Right cardiac atrium (tissue), 5 donors: ENCODE data around the gene PPP4R3A. TPM values are rescaled to one million over a fixed set of nuclear protein-coding genes. Genes with fewer than 3 reads are reported as not detected.
"Not testable (repeated sequence)": the region's sequence is repeated elsewhere in the genome, so short reads cannot be mapped to it uniquely, and the experiment has no call there.

Source experiments
- ATAC-seq, 2 donors: fragments of 200-7000 bp; cut with Tn5 transposase; one replicate each; pipeline versions ENCODE4 v1.8.0 to v1.9.1; 2020; ENCODE audit warnings: moderate library complexity in 2 of 2, mild to moderate bottlenecking in 1 of 2
- DNase-seq, 3 donors: peaks; one replicate each; pipeline ENCODE4 v3.0.0-alpha.2; 2020
- H3K27ac ChIP-seq: one replicate; pipeline ENCODE4 v1.5.1; 2013; ENCODE audit warnings: mild to moderate bottlenecking, low read length, control low read depth, moderate library complexity
- H3K27me3 ChIP-seq: one replicate; pipeline ENCODE4 v1.6.1; 2013; ENCODE audit not compliant: control insufficient read depth, insufficient read depth
- H3K4me1 ChIP-seq: one replicate; pipeline ENCODE4 v1.6.1; 2013; ENCODE audit warnings: low read length; ENCODE audit not compliant: control insufficient read depth, insufficient read depth
- H3K4me3 ChIP-seq: one replicate; pipeline ENCODE4 v1.5.1; 2013; ENCODE audit warnings: low read length, control low read depth
- H3K9me3 ChIP-seq: one replicate; pipeline ENCODE4 v1.6.1; 2013; ENCODE audit warnings: low read length; ENCODE audit not compliant: control insufficient read depth
- whole genome bisulfite sequencing: extraction: QIAGEN DNeasy Blood & Tissue Kit; methylation state at CpG from one replicate; pipeline ENCODE4 v1.1.7; 2013; 5-methylcytosine and 5-hydroxymethylcytosine counted together
- intact Hi-C, 4 donors: fragments of 100-400 bp; cut with DNase I; formaldehyde crosslinking; loops; one replicate each; pipeline versions ENCODE4 v1.11.0 to v1.14.0; 2022 to 2023
- polyA plus RNA-seq: library from polyadenylated mRNA; stranded (reverse); fragments of 200-250 nt; gene quantifications from one replicate; pipeline ENCODE4 v1.2.3, GENCODE V29; 2013
- total RNA-seq, 4 donors: library from RNA; stranded (reverse); fragmentation: NEBNext Ultra II Directional; extraction: Animal tissue kit (Norgen Biotek cat#: 25700); gene quantifications; one replicate each; pipeline ENCODE4 v1.2.1, GENCODE V29; 2021
- donor health status: healthy with polysubstance abuse.
- donor health status: DM: no; HTN: yes; CAD: no.
- donor health status: DM: no; HTN: no; CAD: no.
- donor health status: DM: no; HTN: yes; CAD: no; lungs with severe emphysema.
- donor health status: DM: yes; HTN: yes; CAD: no.

The PPP4R3A gene
- total and polyA plus RNA-seq, 5 donors: 42.4 to 48.0 (median 46.1) TPM

DNA sequence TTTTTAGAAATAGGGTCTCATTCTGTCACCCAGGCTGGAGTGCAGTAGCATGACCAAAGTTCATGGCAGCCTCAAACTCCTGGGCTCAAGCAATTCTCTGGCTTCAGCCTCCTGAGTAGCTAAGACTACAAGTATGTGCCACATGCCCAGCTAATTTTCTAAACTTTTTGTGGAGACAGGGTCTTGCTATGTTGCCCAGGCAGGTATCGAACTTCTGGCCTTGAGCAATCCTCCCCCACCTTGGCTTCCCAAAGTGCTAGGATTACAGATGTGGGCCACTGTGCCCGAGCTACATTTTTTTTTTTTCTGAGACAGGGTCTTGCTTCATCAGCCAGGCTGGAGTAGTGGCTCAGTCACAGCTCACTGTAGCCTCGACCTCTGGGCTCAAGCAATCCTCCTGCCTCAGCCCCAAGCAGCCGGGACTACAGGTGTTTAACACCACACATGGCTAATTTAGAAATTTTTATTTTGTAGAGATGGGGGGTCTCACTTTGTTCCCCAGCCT is 7.1 kb downstream of the PPP4R3A start:
- intact Hi-C loops: no loop called here

DNA sequence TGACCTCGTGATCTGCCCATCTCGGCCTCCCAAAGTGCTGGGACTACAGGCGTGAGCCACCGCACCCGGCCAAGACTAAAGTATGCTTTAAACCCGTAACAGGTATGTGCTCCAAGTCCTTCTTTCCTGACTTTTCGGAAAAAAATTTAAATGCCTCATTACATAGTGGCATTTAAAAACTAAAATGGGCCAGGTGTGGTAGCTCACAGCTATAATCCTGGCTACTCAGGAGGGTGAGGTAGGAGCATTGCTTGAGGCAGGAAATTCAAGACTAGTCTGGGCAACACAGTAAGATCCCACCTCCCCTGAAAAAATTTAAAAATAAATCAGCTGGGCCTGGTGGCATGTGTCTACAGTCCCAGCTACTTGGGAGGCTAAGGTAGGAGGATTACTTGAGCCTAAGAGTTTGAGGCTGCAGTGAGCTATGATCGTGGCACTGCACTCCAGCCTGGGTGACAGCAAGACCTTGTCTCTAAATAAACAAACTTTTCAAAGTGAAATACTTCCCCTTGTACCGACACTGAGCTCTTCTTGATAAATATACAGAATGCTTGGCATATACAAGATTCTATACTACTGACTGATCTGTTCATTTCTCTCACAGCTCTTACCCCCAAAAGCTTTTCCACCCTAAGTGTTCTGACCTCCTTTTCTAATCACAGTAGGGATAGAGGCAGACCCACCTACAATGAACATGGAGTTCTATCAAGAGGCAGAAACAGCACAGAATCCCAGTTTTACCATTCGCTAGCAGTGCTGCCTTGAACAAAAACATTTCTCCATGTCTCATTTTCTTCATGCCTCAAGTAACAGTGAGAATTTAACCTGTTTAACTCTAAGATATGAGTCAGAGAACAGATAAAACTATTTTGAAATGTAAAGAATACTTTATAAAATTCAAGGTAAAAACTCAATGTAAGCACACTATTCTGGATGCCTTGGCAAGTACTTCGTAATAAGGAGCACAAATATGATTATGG is 7.9 kb downstream of the PPP4R3A start:
- DNase-seq: no peak
- Histone ChIP-seq H3K27ac (no peak overlapping the region), H3K4me1 (peaks cover 11% of the 10 kb centered on the region), H3K9me3 (no peaks in the 10 kb centered on the region), H3K4me3 (no peak overlapping the region), H3K27me3 (no peaks in the 10 kb centered on the region)
- 88% methylated on average over 11 of the region's 11 CpGs for WGBS
- intact Hi-C loops: no loop called here
- no peak for ATAC-seq

More for the DNA sequence above, 7.1 kb downstream of the PPP4R3A start:
- Histone ChIP-seq H3K4me3 (no peak overlapping the region), H3K4me1 (peaks cover 10% of the 10 kb centered on the region), H3K9me3 (no peaks in the 10 kb centered on the region), H3K27me3 (no peaks in the 10 kb centered on the region), H3K27ac (no peak overlapping the region)
- 82% methylated on average over 4 of the region's 4 CpGs for WGBS
- DNase-seq: no peak
- no peak for ATAC-seq

- Histone ChIP-seq H3K4me3 (no peak overlapping the region), H3K27me3 (no peaks in the 10 kb centered on the region), H3K27ac (no peak overlapping the region), H3K4me1 (peaks cover 11% of the 10 kb centered on the region), H3K9me3 (no peaks in the 10 kb centered on the region)
- no peak for ATAC-seq
- intact Hi-C loops: no loop called here
- 100% methylated on average over 3 of the region's 3 CpGs for WGBS
- no peak for DNase-seq
These were observed 8.8 kb downstream of the PPP4R3A start for GRCh38 chr14:91501348-91501747.

DNA sequence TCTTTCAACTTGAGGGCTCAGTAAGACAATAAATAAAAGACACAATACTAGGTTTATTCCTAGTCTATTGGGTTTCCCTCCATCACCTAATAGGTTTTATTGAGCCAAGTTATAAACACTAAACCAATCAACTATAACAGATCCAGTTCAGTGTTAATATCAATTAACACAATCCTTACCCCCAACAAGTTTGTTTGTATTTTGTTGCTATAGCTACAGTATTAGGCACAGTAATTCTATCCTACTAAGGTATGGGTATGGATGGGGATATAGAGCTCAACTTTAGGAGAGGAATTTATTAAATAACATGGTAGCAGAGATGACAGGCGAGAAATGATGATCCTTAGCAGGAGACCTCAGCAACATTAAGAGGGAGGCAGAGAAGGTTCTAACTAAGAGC is 13.3 kb downstream of the PPP4R3A start:
- DNase-seq (no peak), ATAC-seq (no peak)
- peaks cover 14% of the 10 kb centered on the region for H3K4me1 ChIP-seq
- H3K27me3 ChIP-seq: no peaks in the 10 kb centered on the region
- no peaks in the 10 kb centered on the region for H3K9me3 ChIP-seq
- 100% methylated on average over 1 of the region's 1 CpG for WGBS
- no peak overlapping the region for H3K4me3 ChIP-seq
- H3K27ac ChIP-seq: no peak overlapping the region
- intact Hi-C loops: no loop called here

GRCh38 chr14:91494392-91495065 is 15.6 kb downstream of the PPP4R3A start:
- DNase-seq, H3K9me3 ChIP-seq, H3K27ac ChIP-seq, H3K27me3 ChIP-seq, H3K4me3 ChIP-seq, ATAC-seq, intact Hi-C loops: not testable (repeated sequence)
- H3K4me1 ChIP-seq: peaks cover 11% of the 10 kb centered on the region
- 70% methylated on average over 8 of the region's 8 CpGs for WGBS

GRCh38 chr14:91493169-91493568 is 16.9 kb downstream of the PPP4R3A start:
- WGBS: 74% methylated on average over 3 of the region's 3 CpGs
- ATAC-seq (peak; percentile 27 to 30), DNase-seq (no peak)
- Histone ChIP-seq H3K27ac (no peak overlapping the region), H3K9me3 (no peaks in the 10 kb centered on the region), H3K4me1 (peaks cover 11% of the 10 kb centered on the region), H3K4me3 (no peak overlapping the region), H3K27me3 (no peaks in the 10 kb centered on the region)
- intact Hi-C loops: no loop called here

DNA sequence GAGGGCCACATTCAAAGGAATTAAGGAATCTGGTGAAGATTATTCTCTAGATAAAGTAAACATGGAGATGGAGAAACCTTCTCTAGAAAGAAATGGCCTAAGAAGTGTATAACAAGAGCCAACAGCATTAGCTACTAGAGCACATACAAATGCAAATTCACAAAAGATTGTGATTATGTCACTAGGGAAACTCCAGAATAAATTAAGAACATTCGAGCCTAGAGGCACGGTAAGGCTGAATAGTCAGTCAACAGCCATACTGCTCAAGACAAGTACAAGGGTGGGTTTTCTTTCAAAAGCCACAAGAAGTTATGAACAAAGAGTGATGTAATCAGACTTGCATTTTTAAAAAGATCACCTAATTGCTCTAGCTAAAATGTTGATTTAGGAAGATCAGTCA is 25.4 kb downstream of the PPP4R3A start:
- ATAC-seq: no peak
- no peaks in the 10 kb centered on the region for H3K27me3 ChIP-seq
- intact Hi-C loops: no loop called here
- H3K4me3 ChIP-seq: no peak overlapping the region
- H3K4me1 ChIP-seq: peaks cover 2% of the 10 kb centered on the region
- no peak for DNase-seq
- H3K9me3 ChIP-seq: no peaks in the 10 kb centered on the region
- no peak overlapping the region for H3K27ac ChIP-seq
- 73% methylated on average over 2 of the region's 2 CpGs for WGBS

DNA sequence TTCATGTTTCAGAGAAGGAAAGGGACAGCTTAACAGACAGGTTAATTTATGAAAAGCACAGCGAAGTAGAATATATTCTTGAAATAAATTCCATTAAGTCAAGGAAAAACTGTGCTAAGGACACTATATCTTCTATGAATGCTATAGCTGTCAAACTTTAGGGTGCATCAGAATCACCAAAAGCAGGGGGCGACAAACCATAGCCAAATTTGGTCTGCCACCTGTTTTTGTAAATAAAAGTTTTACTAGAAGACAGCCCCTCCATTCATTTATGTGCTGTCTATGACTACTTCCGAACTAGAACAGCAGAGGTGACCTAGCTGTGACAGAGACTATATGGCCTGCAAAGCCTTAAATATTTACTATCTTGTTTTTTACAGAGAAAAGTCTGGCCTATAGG is 25.9 kb downstream of the PPP4R3A start:
- no peaks in the 10 kb centered on the region for H3K9me3 ChIP-seq
- no peak for DNase-seq
- 90% methylated on average over 3 of the region's 3 CpGs for WGBS
- intact Hi-C loops: no loop called here
- no peak for ATAC-seq
- peaks cover 3% of the 10 kb centered on the region for H3K4me1 ChIP-seq
- H3K4me3 ChIP-seq: no peak overlapping the region
- H3K27ac ChIP-seq: no peak overlapping the region
- no peaks in the 10 kb centered on the region for H3K27me3 ChIP-seq

DNA sequence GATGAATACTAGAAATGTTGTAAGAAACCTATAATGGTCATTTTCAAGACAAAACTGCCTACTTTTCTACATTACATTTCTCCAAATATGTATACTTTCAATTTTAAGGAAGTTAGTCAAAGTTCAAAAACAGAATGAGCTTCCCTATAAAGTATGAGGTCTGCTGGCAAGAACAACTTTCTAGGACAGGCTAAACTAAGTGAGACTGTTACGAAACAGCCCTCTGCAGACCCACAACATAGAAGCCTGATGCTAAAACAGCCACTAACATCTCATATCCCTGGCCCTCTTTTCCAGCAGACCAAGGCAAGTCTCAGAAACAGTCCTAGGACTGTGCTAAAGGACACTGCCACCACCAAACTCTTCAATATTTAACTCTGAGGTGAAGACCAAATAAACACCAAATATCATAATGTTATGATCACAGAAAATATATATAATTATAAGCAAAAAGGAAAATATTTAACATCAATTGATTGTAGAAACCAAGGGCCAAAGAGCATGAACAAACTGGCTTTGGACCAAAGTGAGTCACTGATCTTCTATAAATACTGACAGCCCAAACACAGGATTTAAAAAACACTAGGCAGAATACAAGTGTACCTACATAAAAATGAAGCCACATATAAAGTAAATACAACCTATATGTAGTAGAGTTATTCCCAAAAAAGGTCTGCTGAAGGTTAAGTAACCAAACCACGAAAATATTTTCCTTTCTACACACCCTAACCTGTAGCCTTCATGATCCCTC is 27.7 kb downstream of the PPP4R3A start:
- peak in 1 of 2 donors; percentile 51 for ATAC-seq
- no peak overlapping the region for H3K4me3 ChIP-seq
- no peaks in the 10 kb centered on the region for H3K9me3 ChIP-seq
- 78% methylated on average over 2 of the region's 2 CpGs for WGBS
- no peak for DNase-seq
- no peak overlapping the region for H3K27ac ChIP-seq
- peaks cover 5% of the 10 kb centered on the region for H3K4me1 ChIP-seq
- intact Hi-C loops: no loop called here
- H3K27me3 ChIP-seq: no peaks in the 10 kb centered on the region

- 95% methylated on average over 3 of the region's 3 CpGs for WGBS
- Histone ChIP-seq H3K9me3 (no peaks in the 10 kb centered on the region), H3K4me1 (peaks cover 5% of the 10 kb centered on the region), H3K27ac (no peak overlapping the region), H3K4me3 (no peak overlapping the region), H3K27me3 (no peaks in the 10 kb centered on the region)
- no peak for DNase-seq
- intact Hi-C loops: no loop called here
- no peak for ATAC-seq
These were observed 32.7 kb downstream of the PPP4R3A start for GRCh38 chr14:91477388-91477787.
